Measurements from ENCODE around the gene C1orf52. TPM values are rescaled to one million over a fixed set of nuclear protein-coding genes. Genes with fewer than 3 reads are reported as not detected.

Gene C1orf52
- total RNA-seq, 1 experiment from 2014 or later: 51.6 TPM

- H3K9me3 ChIP-seq (ENCODE audit: control insufficient read depth, insufficient read depth, low read depth, low read length): no peaks in the 10 kb centered on the region
- H3K27me3 ChIP-seq (ENCODE audit: control insufficient read depth, insufficient read depth, low read length): no peaks in the 10 kb centered on the region; the same call in 1 of the 2 replicates
- CTCF ChIA-PET: no interaction called here
- H3K4me3 ChIP-seq (ENCODE audit: low read depth in 2 of 2, low read length in 2 of 2): no peak overlapping the region
- no TSS peak for BruUV-seq (replicated peaks)
- no peaks in the 10 kb centered on the region for H3K36me3 ChIP-seq (ENCODE audit: control insufficient read depth, insufficient read depth, low read length)
- DNase-seq (ENCODE audit: low read depth, low spot score) (no peak), ATAC-seq (no peak)
- 0 out of 2 replicates have a peak, but pooled peaks cover 5% of the 10 kb centered on the region for H3K4me1 ChIP-seq (ENCODE audit: control insufficient read depth, insufficient read depth, low read length)
- TF ChIP-seq POLR2AphosphoS5 (IDR thresholded peaks at IDR 0.05; ENCODE audit: low read depth, low read length) (no peak), CTCF (IDR thresholded peaks at IDR 0.05) (no peak), TCF7L2 (IDR thresholded peaks at IDR 0.05; ENCODE audit: low read depth, low read length) (no peak), REST (IDR thresholded peaks at IDR 0.05; ENCODE audit: insufficient read depth in 1 of 2, low read depth in 2 of 2, low read length in 1 of 2) (no peak), SIN3A (IDR thresholded peaks at IDR 0.05; ENCODE audit: borderline replicate concordance, insufficient read depth, low read depth, low read length) (no peak)
- intact Hi-C loops (cut with micrococcal nuclease; ENCODE audit: unreplicated experiment) (no loop called here), in situ Hi-C loops (cut with HindIII; ENCODE audit: low pct_unique_long_range_greater_than_20kb, low sequenced_read_pairs) (no loop called here)
- POLR2A ChIA-PET: no interaction called here
- no peak overlapping the region for H3K27ac ChIP-seq (ENCODE audit: low read length)
Observed at GRCh38 chr1:85237613-85238012, 21.8 kb downstream of the C1orf52 start.

GRCh38 chr1:85230305-85230977 lies 29.0 kb downstream of the C1orf52 start:
- intact Hi-C loops (cut with micrococcal nuclease; ENCODE audit: unreplicated experiment): no loop called here

More at GRCh38 chr1:85230305-85230977, 29.0 kb downstream of the C1orf52 start:
- ATAC-seq (peak; percentile 82), DNase-seq (ENCODE audit: low read depth, low spot score) (no peak)
- H3K4me3 ChIP-seq (ENCODE audit: low read depth in 2 of 2, low read length in 2 of 2): no peak overlapping the region
- no TSS peak for BruUV-seq (replicated peaks)
- H3K27me3 ChIP-seq (ENCODE audit: control insufficient read depth, insufficient read depth, low read length): no peaks in the 10 kb centered on the region
- H3K36me3 ChIP-seq (ENCODE audit: control insufficient read depth, insufficient read depth, low read length): no peaks in the 10 kb centered on the region
- ChIA-PET POLR2A (interaction anchor here (0.6 kb wide), 1 partner anchor 13 kb away, joined by 4 read pairs; no protein-coding TSS in a partner anchor), CTCF (interaction anchor here (0.7 to 1.6 kb wide), 5 partner anchors 15 to 286 kb away, joined by 4 to 13 read pairs (median 4); no protein-coding TSS in a partner anchor)
- TF ChIP-seq CTCF (IDR thresholded peaks at IDR 0.05) (peak; percentile 79), REST (IDR thresholded peaks at IDR 0.05; ENCODE audit: insufficient read depth in 1 of 2, low read depth in 2 of 2, low read length in 1 of 2) (no peak)
- in situ Hi-C loops (cut with HindIII; ENCODE audit: low pct_unique_long_range_greater_than_20kb, low sequenced_read_pairs): no loop called here
- H3K9me3 ChIP-seq (ENCODE audit: control insufficient read depth, insufficient read depth, low read depth, low read length): no peaks in the 10 kb centered on the region
- no peak overlapping the region for H3K27ac ChIP-seq (ENCODE audit: low read length)
- no peaks in the 10 kb centered on the region for H3K4me1 ChIP-seq (ENCODE audit: control insufficient read depth, insufficient read depth, low read length)
